Measurements from ENCODE around the gene MPP3. TPM values are rescaled to one million over a fixed set of nuclear protein-coding genes. Genes with fewer than 3 reads are reported as not detected.

The MPP3 gene
- total and polyA plus RNA-seq, 2 of the 4 experiments (the other 2 are of a cell fraction) = 5.7 to 11.9 TPM

DNA sequence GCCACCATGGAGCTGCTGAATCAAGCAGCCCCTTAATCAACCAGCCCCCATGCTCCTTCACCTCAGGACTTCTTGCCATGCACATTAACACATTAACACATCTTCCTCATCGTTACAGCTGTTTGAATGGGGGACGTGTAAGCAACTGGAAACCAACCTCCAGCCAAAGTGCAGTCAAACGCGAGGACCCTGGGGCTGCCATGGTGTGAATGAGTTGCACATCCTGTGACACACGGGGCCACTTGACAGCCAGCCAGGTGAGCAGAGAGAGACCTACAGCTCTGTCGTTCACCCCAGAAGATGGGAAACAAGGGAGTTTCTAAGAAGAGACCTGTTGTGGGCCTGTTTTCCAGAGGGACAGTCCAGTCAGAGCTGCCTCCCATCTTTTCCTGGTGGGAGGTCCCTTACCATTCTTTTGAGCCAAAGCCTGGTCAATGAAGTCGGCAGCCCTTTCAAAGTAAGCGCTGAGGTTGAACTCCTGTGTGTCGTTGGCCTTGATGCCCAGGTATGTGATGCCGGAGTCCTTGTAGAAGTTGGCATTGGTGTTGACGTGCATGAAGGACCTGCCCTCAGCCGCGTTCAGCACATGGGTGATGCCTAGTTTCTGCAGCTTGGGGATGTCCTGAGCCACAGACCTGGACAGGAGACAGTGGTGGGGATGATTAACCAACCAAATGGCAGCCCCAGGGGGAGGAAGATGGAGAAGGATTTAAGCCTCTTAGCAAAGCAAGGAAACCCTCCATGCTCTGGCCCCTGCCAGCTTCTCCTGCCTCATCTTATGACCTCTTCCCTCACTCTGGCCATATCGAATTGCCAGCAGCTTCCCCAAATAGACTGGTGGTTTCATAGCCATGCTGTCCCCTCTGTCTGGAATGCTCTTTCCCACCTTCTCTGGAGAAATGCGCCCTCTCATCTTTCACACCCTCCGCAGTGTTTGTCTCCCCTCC is 58.4 kb downstream of the MPP3 start:
- dilution Hi-C loops (cut with HindIII; ENCODE audit: low sequenced_read_pairs, unreplicated experiment) = no loop called here
- no TSS peak for BruUV-seq (replicated peaks)
- H3K4me1 ChIP-seq (ENCODE audit: control insufficient read depth, insufficient read depth, low read length) = peaks cover 4% of the 10 kb centered on the region; the same call in 1 of the 2 replicates
- in situ Hi-C loops (cut with MboI; ENCODE audit: low sequenced_read_pairs) = no loop called here
- H3K18ac ChIP-seq (ENCODE audit: low read depth, low read length) = no peak overlapping the region
- no peak overlapping the region for H2BK20ac ChIP-seq (ENCODE audit: low read depth, low read length)
- no peak overlapping the region for H2AK5ac ChIP-seq (ENCODE audit: low read depth, low read length)
- intact Hi-C loops (cut with micrococcal nuclease) = no loop called here
- peaks cover 46% of the 10 kb centered on the region for H3K36me3 ChIP-seq (ENCODE audit: control insufficient read depth, insufficient read depth, low read length)
- H4K5ac ChIP-seq (ENCODE audit: low read depth, low read length) = no peak overlapping the region
- peaks cover 21 to 60% of the 10 kb centered on the region in 2 experiments for H3K79me1 ChIP-seq (ENCODE audit: low read depth in 1 of 2, low read length in 2 of 2)
- H4K91ac ChIP-seq (ENCODE audit: insufficient read depth, low read depth, low read length) = no peak overlapping the region
- ChIA-PET CTCF (interaction anchor here (1.3 kb wide), 1 partner anchor 9 kb away, joined by 5 read pairs; no protein-coding TSS in a partner anchor), POLR2A (ENCODE audit: unreplicated experiment) (no interaction called here)
- peaks cover 28% of the 10 kb centered on the region for H3K9me1 ChIP-seq (ENCODE audit: insufficient read depth, low read length)
- no peak overlapping the region for H3K27ac ChIP-seq (ENCODE audit: insufficient read depth, low read length)
- no peak overlapping the region for H2AFZ ChIP-seq (replicated peaks; ENCODE audit: low read length, poor library complexity)
- H4K8ac ChIP-seq (ENCODE audit: low read depth in 2 of 2, low read length in 2 of 2) = no peak overlapping the region
- no peak overlapping the region for H3K56ac ChIP-seq (ENCODE audit: extremely low read depth, insufficient read depth, low read length)
- no peak overlapping the region for H3K9ac ChIP-seq (ENCODE audit: low read depth, low read length)
- H2BK5ac ChIP-seq (ENCODE audit: low read depth, low read length, poor library complexity, severe bottlenecking) = no peak overlapping the region
- H2AK9ac ChIP-seq (replicated peaks; ENCODE audit: low read depth, low read length, poor library complexity) = no peak overlapping the region
- no peak overlapping the region for H2BK120ac ChIP-seq (ENCODE audit: low read depth, low read length)
- WGBS, 2 experiments (ENCODE audit: extremely low coverage in 2 of 2, insufficient read length in 1 of 2) = 98% methylated on average over 6 of the region's 16 CpGs; no CpG with 5 or more reads in 1 of the 2 experiments
- H2BK15ac ChIP-seq (ENCODE audit: low read depth, low read length) = no peak overlapping the region
- DNase-seq = no peak
- H3K23ac ChIP-seq (ENCODE audit: low read depth, low read length) = no peak overlapping the region
- no peaks in the 10 kb centered on the region for H3K9me3 ChIP-seq (ENCODE audit: control insufficient read depth, insufficient read depth, low read length)
- no peak for ATAC-seq (ENCODE audit: low read depth)
- H3K4ac ChIP-seq (ENCODE audit: low read depth, low read length) = no peak overlapping the region
- no peak overlapping the region for H3K4me3 ChIP-seq (ENCODE audit: insufficient read depth, low read depth, low read length)
- no peak overlapping the region for H3K4me2 ChIP-seq (ENCODE audit: low read depth, low read length)
- H3K27me3 ChIP-seq (ENCODE audit: control insufficient read depth, insufficient read depth, low read length) = no peaks in the 10 kb centered on the region
- H4K20me1 ChIP-seq (ENCODE audit: insufficient read depth, low read length) = peaks cover 33% of the 10 kb centered on the region
- H3K14ac ChIP-seq (replicated peaks; ENCODE audit: low read depth, low read length) = no peak overlapping the region
- TF ChIP-seq, protein P1, sequence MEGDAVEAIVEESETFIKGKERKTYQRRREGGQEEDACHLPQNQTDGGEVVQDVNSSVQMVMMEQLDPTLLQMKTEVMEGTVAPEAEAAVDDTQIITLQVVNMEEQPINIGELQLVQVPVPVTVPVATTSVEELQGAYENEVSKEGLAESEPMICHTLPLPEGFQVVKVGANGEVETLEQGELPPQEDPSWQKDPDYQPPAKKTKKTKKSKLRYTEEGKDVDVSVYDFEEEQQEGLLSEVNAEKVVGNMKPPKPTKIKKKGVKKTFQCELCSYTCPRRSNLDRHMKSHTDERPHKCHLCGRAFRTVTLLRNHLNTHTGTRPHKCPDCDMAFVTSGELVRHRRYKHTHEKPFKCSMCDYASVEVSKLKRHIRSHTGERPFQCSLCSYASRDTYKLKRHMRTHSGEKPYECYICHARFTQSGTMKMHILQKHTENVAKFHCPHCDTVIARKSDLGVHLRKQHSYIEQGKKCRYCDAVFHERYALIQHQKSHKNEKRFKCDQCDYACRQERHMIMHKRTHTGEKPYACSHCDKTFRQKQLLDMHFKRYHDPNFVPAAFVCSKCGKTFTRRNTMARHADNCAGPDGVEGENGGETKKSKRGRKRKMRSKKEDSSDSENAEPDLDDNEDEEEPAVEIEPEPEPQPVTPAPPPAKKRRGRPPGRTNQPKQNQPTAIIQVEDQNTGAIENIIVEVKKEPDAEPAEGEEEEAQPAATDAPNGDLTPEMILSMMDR (conservative IDR thresholded peaks at IDR 0.05; ENCODE audit: low read depth, low read length) = no peak
- TF ChIP-seq MAFK (IDR thresholded peaks at IDR 0.05; ENCODE audit: low read depth, low read length) (no peak), POLR2A (IDR thresholded peaks at IDR 0.05; ENCODE audit: low read depth, low read length) (no peak), MXI1 (IDR thresholded peaks at IDR 0.05; ENCODE audit: borderline replicate concordance, low read depth, low read length) (no peak), NFE2L2 (IDR thresholded peaks at IDR 0.05; ENCODE audit: low read depth, low read length) (no peak), CHD1 (IDR thresholded peaks at IDR 0.05; ENCODE audit: low read depth, low read length) (no peak), RAD21 (IDR thresholded peaks at IDR 0.05; ENCODE audit: low read length) (no peak), FOS (IDR thresholded peaks at IDR 0.05; ENCODE audit: low read depth, low read length) (no peak), SMC3 (IDR thresholded peaks at IDR 0.05; ENCODE audit: low read depth, low read length) (no peak), RFX5 (IDR thresholded peaks at IDR 0.05; ENCODE audit: low read depth, low read length) (no peak), RCOR1 (IDR thresholded peaks at IDR 0.05; ENCODE audit: insufficient replicate concordance, low read length) (no peak), MAZ (IDR thresholded peaks at IDR 0.05; ENCODE audit: borderline replicate concordance, low read depth, low read length) (no peak), BHLHE40 (IDR thresholded peaks at IDR 0.05; ENCODE audit: low read depth, low read length) (no peak)
- TF ChIP-seq, protein P2, sequence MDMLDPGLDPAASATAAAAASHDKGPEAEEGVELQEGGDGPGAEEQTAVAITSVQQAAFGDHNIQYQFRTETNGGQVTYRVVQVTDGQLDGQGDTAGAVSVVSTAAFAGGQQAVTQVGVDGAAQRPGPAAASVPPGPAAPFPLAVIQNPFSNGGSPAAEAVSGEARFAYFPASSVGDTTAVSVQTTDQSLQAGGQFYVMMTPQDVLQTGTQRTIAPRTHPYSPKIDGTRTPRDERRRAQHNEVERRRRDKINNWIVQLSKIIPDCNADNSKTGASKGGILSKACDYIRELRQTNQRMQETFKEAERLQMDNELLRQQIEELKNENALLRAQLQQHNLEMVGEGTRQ (IDR thresholded peaks at IDR 0.05; ENCODE audit: low read depth, low read length) = no peak
